Epithelial cell of proximal tubule (primary cell): ENCODE measurements around the gene PRKD1. TPM values are rescaled to one million over a fixed set of nuclear protein-coding genes. Genes with fewer than 3 reads are reported as not detected.

ENCODE experiments used
- DNase-seq: peaks from one replicate; pipeline ENCODE4 v3.0.0-alpha.2; 2011; ENCODE audit warnings: low read depth
- H3K4me3 ChIP-seq: 2 replicates; pipeline ENCODE4 v1.5.1; 2011; ENCODE audit warnings: low read depth, mild to moderate bottlenecking, low read length
- total RNA-seq: library from RNA; depleted of rRNA; stranded (reverse); fragments of >200 nt; gene quantifications from 2 replicates; pipeline ENCODE4 v1.2.3, GENCODE V29; 2015
- TF ChIP-seq, protein P1 (sequence below): conservative IDR thresholded peaks from 2 replicates; pipeline ENCODE4 v1.5.1; 2012; ENCODE audit warnings: low read depth, mild to moderate bottlenecking, low read length

PRKD1 gene
- total RNA-seq, 1 donor from 2014 or later: 6.5 TPM

DNA sequence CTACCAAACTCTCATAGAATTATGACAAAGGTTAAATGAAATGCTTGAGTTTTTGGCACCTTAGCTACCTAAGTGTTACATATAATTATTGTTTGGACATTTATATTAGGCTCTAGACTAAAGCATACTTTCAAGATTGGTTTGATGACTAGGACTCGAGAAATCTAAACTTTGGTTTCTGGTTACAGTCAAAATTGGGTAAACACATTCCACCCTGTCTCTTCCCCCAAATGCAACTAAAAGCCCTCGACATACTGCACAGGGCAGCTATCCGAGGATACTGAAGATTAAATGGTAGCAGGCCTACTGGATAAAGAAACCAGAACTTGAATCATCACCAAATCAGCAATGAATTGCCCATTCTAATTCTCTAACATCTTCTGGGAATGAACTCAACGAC is 369.1 kb downstream of the PRKD1 start:
- no peak overlapping the region for H3K4me3 ChIP-seq
- TF ChIP-seq, protein P1, sequence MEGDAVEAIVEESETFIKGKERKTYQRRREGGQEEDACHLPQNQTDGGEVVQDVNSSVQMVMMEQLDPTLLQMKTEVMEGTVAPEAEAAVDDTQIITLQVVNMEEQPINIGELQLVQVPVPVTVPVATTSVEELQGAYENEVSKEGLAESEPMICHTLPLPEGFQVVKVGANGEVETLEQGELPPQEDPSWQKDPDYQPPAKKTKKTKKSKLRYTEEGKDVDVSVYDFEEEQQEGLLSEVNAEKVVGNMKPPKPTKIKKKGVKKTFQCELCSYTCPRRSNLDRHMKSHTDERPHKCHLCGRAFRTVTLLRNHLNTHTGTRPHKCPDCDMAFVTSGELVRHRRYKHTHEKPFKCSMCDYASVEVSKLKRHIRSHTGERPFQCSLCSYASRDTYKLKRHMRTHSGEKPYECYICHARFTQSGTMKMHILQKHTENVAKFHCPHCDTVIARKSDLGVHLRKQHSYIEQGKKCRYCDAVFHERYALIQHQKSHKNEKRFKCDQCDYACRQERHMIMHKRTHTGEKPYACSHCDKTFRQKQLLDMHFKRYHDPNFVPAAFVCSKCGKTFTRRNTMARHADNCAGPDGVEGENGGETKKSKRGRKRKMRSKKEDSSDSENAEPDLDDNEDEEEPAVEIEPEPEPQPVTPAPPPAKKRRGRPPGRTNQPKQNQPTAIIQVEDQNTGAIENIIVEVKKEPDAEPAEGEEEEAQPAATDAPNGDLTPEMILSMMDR: no peak
- no peak for DNase-seq

DNA sequence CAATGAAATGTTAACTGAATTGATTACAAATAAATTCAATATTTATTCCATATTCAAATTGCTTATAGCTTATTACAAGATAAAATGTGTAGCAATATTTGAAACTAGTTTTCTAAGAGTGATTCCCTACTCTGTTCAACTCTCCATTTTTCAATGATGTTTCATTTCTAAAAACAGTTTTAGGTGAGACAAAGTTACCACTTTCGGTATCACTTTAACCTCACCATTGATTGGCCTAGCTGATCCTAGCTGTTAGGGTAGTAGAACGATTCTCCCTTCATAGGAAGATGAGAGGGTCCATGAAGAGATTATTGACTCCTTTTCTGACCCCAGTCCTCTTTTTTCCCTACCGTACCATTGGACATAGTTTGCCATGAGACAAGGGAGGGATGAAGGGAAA is 373.3 kb downstream of the PRKD1 start:
- no peak for DNase-seq
- H3K4me3 ChIP-seq: no peak overlapping the region
- TF ChIP-seq, protein P1: no peak

DNA sequence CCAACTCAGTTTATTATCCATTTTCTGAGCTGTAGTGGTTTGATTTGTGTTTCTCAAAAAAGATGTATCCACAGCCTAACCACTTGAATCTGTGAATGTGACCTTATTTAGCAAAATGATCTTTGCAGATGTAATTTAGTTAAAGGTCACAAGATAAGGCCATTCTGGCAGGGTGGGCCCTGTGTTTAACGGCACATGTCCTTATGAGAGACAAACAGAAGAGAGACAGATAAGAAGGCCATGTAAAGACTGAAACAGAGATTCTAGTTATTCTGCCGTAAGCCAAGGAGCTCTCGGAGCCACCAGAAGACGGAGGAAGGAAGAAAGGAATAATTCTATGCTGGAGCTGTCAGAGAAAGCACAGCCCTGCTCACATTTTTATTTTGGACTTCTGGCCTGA is 374.2 kb downstream of the PRKD1 start:
- DNase-seq: no peak
- TF ChIP-seq, protein P1: no peak
- H3K4me3 ChIP-seq: no peak overlapping the region

DNA sequence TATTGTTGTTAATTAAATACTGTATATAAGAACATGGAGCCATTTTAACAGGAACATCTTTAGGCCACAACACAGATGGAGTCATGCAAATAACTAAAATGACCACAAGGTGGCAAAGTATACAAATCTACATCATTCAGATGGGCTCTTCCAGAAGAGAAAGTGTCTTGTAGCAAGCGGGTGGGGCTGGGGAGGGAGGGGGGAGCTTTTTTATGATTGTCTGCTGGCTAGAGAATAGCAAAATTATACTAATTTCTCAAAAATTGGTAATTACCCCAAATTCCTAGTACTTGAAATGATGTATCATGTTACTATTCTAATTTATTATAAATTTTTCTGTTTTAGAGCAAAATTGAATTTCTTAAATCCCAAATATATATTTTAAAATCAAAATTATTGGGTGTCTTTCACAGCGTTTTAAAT is 378.7 kb downstream of the PRKD1 start:
- TF ChIP-seq, protein P1: peak; percentile 64
- DNase-seq: no peak
- H3K4me3 ChIP-seq: no peak overlapping the region

DNA sequence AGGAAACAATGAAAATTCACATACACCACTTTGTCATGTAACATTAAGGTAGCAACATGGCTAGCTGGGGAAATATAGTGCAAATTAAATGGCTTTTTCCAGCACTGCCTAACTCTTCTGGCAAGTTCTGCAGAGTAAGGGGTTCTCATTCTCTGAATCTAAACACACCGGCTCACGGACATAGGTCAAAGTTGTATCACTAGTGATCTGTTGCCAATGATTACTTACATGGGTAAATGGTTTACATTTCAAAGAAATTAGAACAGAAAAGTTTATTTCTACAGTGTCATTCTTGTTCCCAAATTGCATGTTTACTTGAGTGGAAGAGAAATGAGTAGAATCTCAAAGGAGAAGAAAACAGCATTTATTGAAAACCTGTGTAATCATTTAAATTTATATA is 381.9 kb downstream of the PRKD1 start:
- no peak overlapping the region for H3K4me3 ChIP-seq
- TF ChIP-seq, protein P1: no peak
- no peak for DNase-seq

DNA sequence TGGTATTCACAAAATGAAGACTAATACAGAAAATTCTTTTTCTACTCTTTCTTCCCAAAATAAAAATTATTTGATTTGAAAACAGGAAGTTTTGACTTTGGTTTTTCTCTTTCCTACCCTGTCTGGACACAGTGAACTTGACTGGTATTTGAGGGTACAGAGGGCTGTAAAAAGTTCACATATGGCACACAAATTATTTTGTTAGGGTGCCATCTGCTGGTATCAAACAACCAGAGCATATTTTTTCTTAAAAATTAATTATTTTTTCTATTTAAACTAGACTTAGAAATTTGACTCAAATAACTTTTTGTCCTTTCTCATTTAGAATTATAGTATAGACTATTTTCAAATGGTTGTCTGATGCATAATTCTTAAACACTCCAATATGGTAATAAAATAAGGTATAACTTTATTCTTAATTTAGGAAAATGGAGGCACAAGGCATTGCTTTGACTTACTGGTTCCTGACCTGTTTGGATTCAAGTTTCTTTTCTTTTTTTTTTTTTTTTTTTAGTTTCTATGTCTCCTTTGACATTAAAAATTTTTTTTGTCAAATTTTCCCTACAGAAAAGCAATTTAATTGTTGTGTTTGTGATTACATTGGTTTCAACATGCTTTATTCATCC is 390.6 kb downstream of the PRKD1 start:
- DNase-seq: no peak
- no peak overlapping the region for H3K4me3 ChIP-seq
- TF ChIP-seq, protein P1: peak; percentile 63

DNA sequence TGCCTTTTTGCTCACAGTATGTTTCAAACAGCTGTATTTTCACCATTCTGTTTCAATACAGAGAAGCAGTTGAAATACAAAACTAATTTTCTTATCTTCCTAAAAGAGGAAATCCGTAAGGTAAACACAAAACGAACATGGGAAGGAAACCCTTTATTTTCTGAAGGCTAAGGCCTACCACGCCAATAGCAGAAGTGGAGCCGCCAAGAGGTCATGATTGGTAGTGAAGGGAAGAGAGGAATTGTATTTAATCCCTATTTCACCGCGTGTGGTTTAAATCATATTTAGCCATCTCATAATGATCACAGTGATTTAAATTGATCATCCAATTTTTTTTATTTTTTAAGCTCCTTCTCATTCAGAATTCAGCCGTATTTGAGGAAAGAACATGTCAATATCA is 398.2 kb downstream of the PRKD1 start:
- TF ChIP-seq, protein P1: peak; percentile 45
- H3K4me3 ChIP-seq: no peak overlapping the region
- no peak for DNase-seq
